ENCODE data around the gene PLEKHJ1.

PLEKHJ1 gene

GRCh38 chr19:2195361-2195760 is 40.8 kb downstream of the PLEKHJ1 start:
- DNase-seq (ENCODE audit: low read depth), result no peak
- TF ChIP-seq CTCF (conservative IDR thresholded peaks at IDR 0.05; ENCODE audit: low read depth, low read length), result no peak
- H3K4me3 ChIP-seq (ENCODE audit: low read depth, low read length), result no peak overlapping the region

GRCh38 chr19:2194513-2195078 is 41.5 kb downstream of the PLEKHJ1 start:
- no peak overlapping the region for H3K4me3 ChIP-seq (ENCODE audit: low read depth, low read length)
- no peak for TF ChIP-seq CTCF (conservative IDR thresholded peaks at IDR 0.05; ENCODE audit: low read depth, low read length)
- DNase-seq (ENCODE audit: low read depth), result no peak

GRCh38 chr19:2193807-2194206 is 42.3 kb downstream of the PLEKHJ1 start:
- H3K4me3 ChIP-seq (ENCODE audit: low read depth, low read length), result no peak overlapping the region
- TF ChIP-seq CTCF (conservative IDR thresholded peaks at IDR 0.05; ENCODE audit: low read depth, low read length), result no peak
- DNase-seq (ENCODE audit: low read depth), result no peak

GRCh38 chr19:2192862-2193261 is 43.3 kb downstream of the PLEKHJ1 start:
- H3K4me3 ChIP-seq (ENCODE audit: low read depth, low read length), result no peak overlapping the region
- TF ChIP-seq CTCF (conservative IDR thresholded peaks at IDR 0.05; ENCODE audit: low read depth, low read length), result no peak

GRCh38 chr19:2191456-2192310 is 44.4 kb downstream of the PLEKHJ1 start:
- TF ChIP-seq CTCF (conservative IDR thresholded peaks at IDR 0.05; ENCODE audit: low read depth, low read length), result no peak
- no peak overlapping the region for H3K4me3 ChIP-seq (ENCODE audit: low read depth, low read length)
- DNase-seq (ENCODE audit: low read depth), result no peak

More at GRCh38 chr19:2192862-2193261, 43.3 kb downstream of the PLEKHJ1 start:
- no peak for DNase-seq (ENCODE audit: low read depth)

GRCh38 chr19:2190848-2191455 is 45.2 kb downstream of the PLEKHJ1 start:
- TF ChIP-seq CTCF (conservative IDR thresholded peaks at IDR 0.05; ENCODE audit: low read depth, low read length), result no peak
- DNase-seq (ENCODE audit: low read depth), result no peak
- no peak overlapping the region for H3K4me3 ChIP-seq (ENCODE audit: low read depth, low read length)

All from choroid plexus epithelial cell (primary cell).